Measurements from ENCODE around the gene HADHB.

- TF ChIP-seq CTCF (conservative IDR thresholded peaks at IDR 0.05 in 1 of 2, IDR thresholded peaks at IDR 0.05 in 1 of 2; ENCODE audit: extremely low read depth in 1 of 2, insufficient read depth in 1 of 2, low read depth in 1 of 2, low read length in 2 of 2) = no peak
- TF ChIP-seq EZH2 (IDR thresholded peaks at IDR 0.05; ENCODE audit: borderline replicate concordance, low read length) = no peak
These were observed 13.9 kb upstream of the HADHB start for GRCh38 chr2:26230806-26231205.
